Germinal center (tissue), 1 donor: ENCODE measurements around the gene ARHGAP27.
"Not testable (repeated sequence)": the region's sequence is repeated elsewhere in the genome, so short reads cannot be mapped to it uniquely, and the experiment has no call there.

Experiments
- DNase-seq: peaks from one replicate; pipeline ENCODE4 v3.0.0; 2012; ENCODE audit warnings: mixed read lengths, low spot score

Gene ARHGAP27

GRCh38 chr17:45445901-45446743 lies 13.5 kb upstream of the ARHGAP27 start:
- DNase-seq, result not testable (repeated sequence)

GRCh38 chr17:45444856-45445820 lies 12.5 kb upstream of the ARHGAP27 start:
- DNase-seq, result not testable (repeated sequence)

GRCh38 chr17:45444301-45444700 lies 11.6 kb upstream of the ARHGAP27 start:
- DNase-seq, result not testable (repeated sequence)

GRCh38 chr17:45443371-45444260 lies 10.9 kb upstream of the ARHGAP27 start:
- DNase-seq, result not testable (repeated sequence)

- DNase-seq, result no peak
These were observed 9.0 kb upstream of the ARHGAP27 start for GRCh38 chr17:45441526-45442310.

- DNase-seq, result not testable (repeated sequence)
These were observed 8.3 kb upstream of the ARHGAP27 start for GRCh38 chr17:45440839-45441515.

- no peak for DNase-seq
These were observed 7.6 kb upstream of the ARHGAP27 start for GRCh38 chr17:45440161-45440778.

GRCh38 chr17:45438931-45439610 lies 6.4 kb upstream of the ARHGAP27 start:
- DNase-seq, result no peak

GRCh38 chr17:45437465-45438283 lies 5.0 kb upstream of the ARHGAP27 start:
- DNase-seq, result no peak

GRCh38 chr17:45436625-45437464 lies 4.2 kb upstream of the ARHGAP27 start:
- DNase-seq, result no peak

GRCh38 chr17:45436161-45436560 lies 3.5 kb upstream of the ARHGAP27 start:
- no peak for DNase-seq

GRCh38 chr17:45435481-45435880 lies 2.8 kb upstream of the ARHGAP27 start:
- DNase-seq, result no peak

- no peak for DNase-seq
These were observed 477 bp upstream of the ARHGAP27 start for GRCh38 chr17:45433159-45433535.

- peak; percentile 89 for DNase-seq
These were observed 902 bp downstream of the ARHGAP27 start for GRCh38 chr17:45431531-45432404.

- DNase-seq, result peak; percentile 70
These were observed 1.7 kb downstream of the ARHGAP27 start for GRCh38 chr17:45430738-45431530.
